HCT116 (cell line): ENCODE results near the gene GFY. TPM values are rescaled to one million over a fixed set of nuclear protein-coding genes. Genes with fewer than 3 reads are reported as not detected.

Experiments used
- ATAC-seq: fragments of 200-7000 bp; cut with Tn5 transposase; 2 replicates; pipeline ENCODE4 v1.9.1; 2020; ENCODE audit warnings: mild to moderate bottlenecking, moderate library complexity
- BruUV-seq: library from RNA; stranded (reverse); fragments of 400-500 nt; replicated peaks from 2 replicates; lab custom pipeline; 2021; lab: Mats Ljungman, UMichigan
- CTCF ChIA-PET: fragments of 300-600 bp; sonication (Branson Sonifier 250); formaldehyde crosslinking; loops from one replicate; lab custom pipeline; 2021; ENCODE audit warnings: antibody characterized with exemption; lab: Charles Lee
- POLR2A ChIA-PET: fragments of 300-600, 350-600 bp; sonication (Branson Sonifier 250); formaldehyde crosslinking; loops from one replicate; lab custom pipeline; 2021; ENCODE audit warnings: antibody characterized with exemption; lab: Charles Lee
- RAD21 ChIA-PET, 2 experiments: fragments of 300-600 bp; sonication (Branson Sonifier 250); formaldehyde crosslinking; loops; one replicate each; lab custom pipeline; 2023; ENCODE audit warnings: low total read pairs in 2 of 2; ENCODE audit not compliant: uncharacterized antibody in 2 of 2, unreplicated experiment in 2 of 2, low non-redundant PET in 1 of 2; lab: Charles Lee
- DNase-seq: peaks from one replicate; pipeline ENCODE4 v3.0.0-alpha.2; 2010; ENCODE audit warnings: low read depth, low spot score
- H2AFZ ChIP-seq: fragments of 200-600 bp; shearing (Covaris generic), sonication (generic); 2 replicates; pipeline ENCODE4 v1.6.1; 2017; ENCODE audit warnings: low read depth, mixed run types, mixed read lengths, antibody characterized with exemption, low read length; ENCODE audit not compliant: poor library complexity, severe bottlenecking
- H3K27ac ChIP-seq: 2 replicates; pipeline ENCODE4 v1.5.1; 2012; ENCODE audit warnings: low read depth, low read length
- H3K27me3 ChIP-seq: fragments of 200-600 bp; sonication (generic); 2 replicates; pipeline ENCODE4 v1.6.1; 2016; ENCODE audit warnings: mixed run types, low read length, mixed read lengths; ENCODE audit not compliant: insufficient read depth
- H3K36me3 ChIP-seq, 2 experiments: fragments of 200-500 bp in 1 of 2; fragments of 200-600 bp in 1 of 2; sonication (Bioruptor generic) in 1 of 2; sonication (generic) in 1 of 2; 2 replicates each; pipeline versions ENCODE4 v1.5.1 to v1.6.1; 2014 to 2016; ENCODE audit warnings: low read length in 2 of 2, inconsistent platforms in 1 of 2, mixed read lengths in 1 of 2, mixed run types in 1 of 2; ENCODE audit not compliant: insufficient read depth in 2 of 2, control insufficient read depth in 1 of 2
- H3K4me1 ChIP-seq, 2 experiments: fragments of 200-600 bp in 1 of 2; sonication (generic) in 1 of 2; 2 replicates each; pipeline versions ENCODE4 v1.5.1 to v1.6.1; 2012 to 2017; ENCODE audit warnings: low read length in 2 of 2, inconsistent platforms in 1 of 2, mild to moderate bottlenecking in 1 of 2, mixed read lengths in 1 of 2, mixed run types in 1 of 2, moderate library complexity in 1 of 2; ENCODE audit not compliant: insufficient read depth in 2 of 2, control insufficient read depth in 1 of 2
- H3K4me2 ChIP-seq: fragments of 200-600 bp; sonication (generic); 2 replicates; pipeline ENCODE4 v1.6.1; 2017; ENCODE audit warnings: mixed run types, low read length, mixed read lengths
- H3K4me3 ChIP-seq, 2 experiments: fragments of 200-600 bp in 1 of 2; sonication (generic) in 1 of 2; replicated peaks in 1 of 2; 2 replicates each; pipeline ENCODE4 v1.5.1; 2011 to 2016; ENCODE audit warnings: low read length in 2 of 2, control low read depth in 1 of 2, low read depth in 1 of 2, mild to moderate bottlenecking in 1 of 2, mixed read lengths in 1 of 2, mixed run types in 1 of 2
- H3K79me2 ChIP-seq: fragments of 200-600 bp; sonication (generic); 2 replicates; pipeline ENCODE4 v1.6.1; 2017; ENCODE audit warnings: mild to moderate bottlenecking, mixed run types, low read length, moderate library complexity, mixed read lengths; ENCODE audit not compliant: insufficient read depth
- H3K9ac ChIP-seq: fragments of 200-600 bp; sonication (generic); 2 replicates; pipeline ENCODE4 v1.6.1; 2016; ENCODE audit warnings: low read length, mixed read lengths
- H3K9me2 ChIP-seq: fragments of 200-600 bp; sonication (generic), shearing (Covaris generic); 2 replicates; pipeline ENCODE4 v1.6.1; 2017; ENCODE audit warnings: mixed run types, mild to moderate bottlenecking, moderate library complexity; ENCODE audit not compliant: insufficient read depth
- H3K9me3 ChIP-seq, 2 experiments: fragments of 200-500 bp in 1 of 2; fragments of 200-600 bp in 1 of 2; sonication (Bioruptor generic) in 1 of 2; sonication (generic) in 1 of 2; 2 replicates each; pipeline ENCODE4 v1.6.1; 2014 to 2017; ENCODE audit warnings: low read length in 2 of 2, mixed read lengths in 2 of 2, inconsistent platforms in 1 of 2, low read depth in 1 of 2, mild to moderate bottlenecking in 1 of 2, mixed run types in 1 of 2, moderate library complexity in 1 of 2; ENCODE audit not compliant: control insufficient read depth in 1 of 2, insufficient read depth in 1 of 2
- H4K20me1 ChIP-seq: fragments of 200-600 bp; sonication (generic), shearing (Covaris generic); 2 replicates; pipeline ENCODE4 v1.6.1; 2017; ENCODE audit warnings: mixed run types, mild to moderate bottlenecking, moderate library complexity; ENCODE audit not compliant: insufficient read depth
- CBX3 ChIP-seq: IDR thresholded peaks from 2 replicates; pipeline ENCODE4 v1.6.1; 2012; ENCODE audit warnings: low read depth
- CEBPB ChIP-seq: IDR thresholded peaks from 2 replicates; pipeline ENCODE4 v1.6.1; 2012; ENCODE audit warnings: low read depth
- CTCF ChIP-seq, 3 experiments: fragments of 200-600 bp in 1 of 3; sonication (generic) in 1 of 3; IDR thresholded peaks in 2 of 3; conservative IDR thresholded peaks in 1 of 3; 2 replicates each; pipeline ENCODE4 v1.5.1; 2012 to 2017; ENCODE audit warnings: low read depth in 2 of 3, low read length in 2 of 3, antibody characterized with exemption in 1 of 3, borderline replicate concordance in 1 of 3, control low read depth in 1 of 3, mild to moderate bottlenecking in 1 of 3, mixed read lengths in 1 of 3, mixed run types in 1 of 3, moderate library complexity in 1 of 3; ENCODE audit not compliant: insufficient read depth in 1 of 3
- ELF1 ChIP-seq: IDR thresholded peaks from 2 replicates; pipeline ENCODE4 v1.6.1; 2012; ENCODE audit warnings: low read depth, borderline replicate concordance
- EZH2 ChIP-seq: fragments of 200-600 bp; sonication (generic); IDR thresholded peaks from 2 replicates; pipeline ENCODE4 v1.6.1; 2017; ENCODE audit warnings: antibody characterized with exemption, mixed run types
- EZH2phosphoT487 ChIP-seq: fragments of 200-600 bp; IDR thresholded peaks from 2 replicates; pipeline ENCODE4 v1.6.1; 2018; ENCODE audit warnings: antibody characterized with exemption, borderline replicate concordance
- FOSL1 ChIP-seq: IDR thresholded peaks from 2 replicates; pipeline ENCODE4 v1.6.1; 2012; ENCODE audit warnings: low read depth
- JUND ChIP-seq: IDR thresholded peaks from 2 replicates; pipeline ENCODE4 v1.6.1; 2012
- POLR2AphosphoS5 ChIP-seq: IDR thresholded peaks from 2 replicates; pipeline ENCODE4 v1.6.1; 2011; ENCODE audit warnings: mild to moderate bottlenecking, low read depth, low read length, moderate library complexity
- RAD21 ChIP-seq: IDR thresholded peaks from 2 replicates; pipeline ENCODE4 v1.6.1; 2012; ENCODE audit warnings: low read depth, mild to moderate bottlenecking
- REST ChIP-seq: IDR thresholded peaks from 2 replicates; pipeline ENCODE4 v1.6.1; 2012; ENCODE audit warnings: low read depth
- SIN3A ChIP-seq: IDR thresholded peaks from 2 replicates; pipeline ENCODE4 v1.6.1; 2012; ENCODE audit warnings: low read depth
- SRF ChIP-seq: IDR thresholded peaks from 2 replicates; pipeline ENCODE4 v1.6.1; 2012; ENCODE audit warnings: low read depth
- TCF7L2 ChIP-seq: IDR thresholded peaks from 2 replicates; pipeline ENCODE4 v1.7.0; 2011; ENCODE audit warnings: borderline replicate concordance, inconsistent platforms; ENCODE audit not compliant: insufficient read depth, insufficient read length; ENCODE audit errors: extremely low read depth
- ZBTB33 ChIP-seq: IDR thresholded peaks from 2 replicates; pipeline ENCODE4 v1.6.1; 2011; ENCODE audit warnings: mild to moderate bottlenecking, low read length, moderate library complexity; ENCODE audit not compliant: insufficient replicate concordance; ENCODE audit errors: extremely low read depth
- ZFX ChIP-seq: fragments of 450-650 bp; IDR thresholded peaks from 2 replicates; pipeline ENCODE4 v1.6.1; 2017
- intact Hi-C: fragments of 100-400 bp; cut with micrococcal nuclease; formaldehyde crosslinking; loops from 2 replicates; pipeline ENCODE4 v1.10.0; 2022
- total RNA-seq: library from RNA; stranded (reverse); gene quantifications from one replicate; pipeline ENCODE4 v1.2.1, GENCODE V29; 2021; ENCODE audit not compliant: unreplicated experiment

Gene GFY
- total RNA-seq, 1 experiment from 2014 or later: 2.6 TPM

- BruUV-seq: no TSS peak
- intact Hi-C loops: no loop called here
These were observed 7.2 kb downstream of the GFY start for GRCh38 chr19:49432141-49433073.

More at GRCh38 chr19:49432141-49433073, 7.2 kb downstream of the GFY start:
- DNase-seq (no peak), ATAC-seq (no peak)
- H3K4me2 ChIP-seq: no peak overlapping the region
- H4K20me1 ChIP-seq: no peaks in the 10 kb centered on the region
- H3K27me3 ChIP-seq: 0 out of 2 replicates have a peak, but pooled peaks cover 2% of the 10 kb centered on the region
- no peaks in the 10 kb centered on the region for H3K36me3 ChIP-seq
- H3K4me3 ChIP-seq: no peak overlapping the region
- no peaks in the 10 kb centered on the region for H3K9me3 ChIP-seq
- H3K9ac ChIP-seq: no peak overlapping the region
- H2AFZ ChIP-seq: no peak overlapping the region
- ChIA-PET POLR2A (no interaction called here), CTCF (no interaction called here), RAD21 (interaction anchor here in 1 of 2 experiments (0.6 kb wide), 1 partner anchor 163 kb away, joined by 3 read pairs; no protein-coding TSS in a partner anchor)
- TF ChIP-seq RAD21 (no peak), SRF (no peak), JUND (no peak), ZBTB33 (no peak), ELF1 (no peak), POLR2AphosphoS5 (no peak), FOSL1 (no peak), REST (no peak), CTCF (IDR thresholded peaks at IDR 0.05 in 2 of 3, conservative IDR thresholded peaks at IDR 0.05 in 1 of 3; ENCODE audit: borderline replicate concordance in 1 of 3, insufficient read depth in 1 of 3, low read depth in 2 of 3, low read length in 2 of 3) (no peak), TCF7L2 (no peak), ZFX (no peak), CBX3 (no peak), CEBPB (no peak), SIN3A (no peak), EZH2phosphoT487 (no peak), EZH2 (no peak)
- no peaks in the 10 kb centered on the region for H3K9me2 ChIP-seq
- H3K79me2 ChIP-seq: no peaks in the 10 kb centered on the region
- H3K4me1 ChIP-seq: peaks cover 3 to 16% of the 10 kb centered on the region in 2 experiments; a peak in 3 of 4 replicates
- H3K27ac ChIP-seq: no peak overlapping the region
